ENCODE measurements around the gene RNASE7.
A peak's percentile ranks its signal among the peaks of the same experiment; 100 is the strongest.
"Not testable (repeated sequence)": the region's sequence is repeated elsewhere in the genome, so short reads cannot be mapped to it uniquely, and the experiment has no call there.

Gene RNASE7

DNA sequence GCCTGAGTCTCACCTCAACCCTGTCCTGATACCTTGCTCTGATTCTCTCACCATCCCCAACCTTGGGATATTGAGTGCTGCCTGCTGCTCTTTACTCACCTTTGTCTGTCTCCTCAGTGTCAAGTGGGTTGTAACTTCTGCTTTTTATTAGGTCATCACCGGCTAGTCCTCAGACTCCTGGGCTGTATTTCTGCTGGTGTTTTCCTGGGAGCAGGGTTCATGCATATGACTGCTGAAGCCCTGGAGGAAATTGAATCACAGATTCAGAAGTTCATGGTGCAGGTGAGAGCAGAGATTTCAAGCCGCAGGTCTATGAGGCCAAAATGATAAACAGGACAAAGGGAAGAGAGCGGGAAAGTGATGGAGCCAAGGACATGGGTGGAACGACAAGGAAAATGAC, 42.6 kb upstream of the RNASE7 start:
- DNase-seq (ENCODE audit: low spot score) = no peak
- in situ Hi-C loops (cut with MboI; ENCODE audit: low pct_unique_long_range_greater_than_20kb, low sequenced_read_pairs, unreplicated experiment) = no loop called here
- TF ChIP-seq CTCF (IDR thresholded peaks at IDR 0.05; ENCODE audit: extremely low read depth, insufficient read depth, missing control alignments) = no peak

DNA sequence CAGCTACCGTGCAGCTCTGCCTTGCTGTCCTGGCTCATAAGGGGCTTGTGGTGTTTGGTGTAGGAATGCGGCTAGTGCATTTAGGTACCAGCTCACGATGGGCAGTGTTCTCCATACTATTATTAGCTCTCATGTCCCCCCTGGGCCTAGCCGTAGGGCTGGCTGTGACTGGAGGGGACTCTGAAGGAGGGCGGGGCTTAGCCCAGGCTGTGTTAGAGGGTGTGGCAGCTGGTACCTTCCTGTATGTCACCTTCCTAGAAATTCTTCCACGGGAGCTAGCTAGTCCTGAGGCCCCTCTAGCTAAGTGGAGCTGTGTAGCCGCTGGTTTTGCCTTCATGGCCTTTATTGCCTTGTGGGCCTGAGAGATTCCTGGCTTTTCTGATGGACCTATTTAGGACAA, 40.9 kb upstream of the RNASE7 start:
- in situ Hi-C loops (cut with MboI; ENCODE audit: low pct_unique_long_range_greater_than_20kb, low sequenced_read_pairs, unreplicated experiment) = no loop called here
- no peak for DNase-seq (ENCODE audit: low spot score)
- no peak for TF ChIP-seq CTCF (IDR thresholded peaks at IDR 0.05; ENCODE audit: extremely low read depth, insufficient read depth, missing control alignments)

DNA sequence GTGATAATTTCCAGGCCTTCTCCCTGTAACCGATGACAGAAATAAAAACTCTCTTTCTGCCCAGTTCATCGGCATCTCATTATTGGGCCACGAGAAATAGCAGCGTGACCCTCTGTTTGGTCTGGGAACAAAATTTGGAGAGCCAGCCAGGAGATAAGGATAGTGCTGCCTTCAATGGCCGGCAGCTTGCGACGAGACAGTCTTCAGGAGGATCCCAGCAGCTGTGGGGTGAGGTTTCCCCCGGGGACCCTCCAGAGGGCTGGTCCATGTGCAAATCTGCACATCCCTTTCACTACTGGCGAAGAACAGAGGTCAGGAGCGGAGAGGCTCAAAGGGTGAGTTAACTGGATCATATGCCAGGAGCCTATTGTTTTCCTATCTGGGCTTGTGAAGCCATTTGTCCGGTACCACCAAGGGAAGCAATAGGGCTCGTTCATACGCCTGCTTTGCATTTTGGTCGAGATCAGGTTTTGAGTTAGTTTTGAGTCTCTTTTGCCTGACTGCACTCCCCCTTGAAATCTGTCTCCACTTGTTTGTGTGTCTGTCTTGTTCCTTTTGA, 38.3 kb upstream of the RNASE7 start:
- no peak for DNase-seq (ENCODE audit: low spot score)
- in situ Hi-C loops (cut with MboI; ENCODE audit: low pct_unique_long_range_greater_than_20kb, low sequenced_read_pairs, unreplicated experiment) = no loop called here
- TF ChIP-seq CTCF (IDR thresholded peaks at IDR 0.05; ENCODE audit: extremely low read depth, insufficient read depth, missing control alignments) = no peak

GRCh38 chr14:21009721-21010120, 32.4 kb upstream of the RNASE7 start:
- in situ Hi-C loops (cut with MboI; ENCODE audit: low pct_unique_long_range_greater_than_20kb, low sequenced_read_pairs, unreplicated experiment); DNase-seq (ENCODE audit: low spot score): not testable (repeated sequence)

GRCh38 chr14:21011136-21011535, 31.0 kb upstream of the RNASE7 start:
- no peak for TF ChIP-seq CTCF (IDR thresholded peaks at IDR 0.05; ENCODE audit: extremely low read depth, insufficient read depth, missing control alignments)
- DNase-seq (ENCODE audit: low spot score) = no peak
- in situ Hi-C loops (cut with MboI; ENCODE audit: low pct_unique_long_range_greater_than_20kb, low sequenced_read_pairs, unreplicated experiment) = no loop called here

DNA sequence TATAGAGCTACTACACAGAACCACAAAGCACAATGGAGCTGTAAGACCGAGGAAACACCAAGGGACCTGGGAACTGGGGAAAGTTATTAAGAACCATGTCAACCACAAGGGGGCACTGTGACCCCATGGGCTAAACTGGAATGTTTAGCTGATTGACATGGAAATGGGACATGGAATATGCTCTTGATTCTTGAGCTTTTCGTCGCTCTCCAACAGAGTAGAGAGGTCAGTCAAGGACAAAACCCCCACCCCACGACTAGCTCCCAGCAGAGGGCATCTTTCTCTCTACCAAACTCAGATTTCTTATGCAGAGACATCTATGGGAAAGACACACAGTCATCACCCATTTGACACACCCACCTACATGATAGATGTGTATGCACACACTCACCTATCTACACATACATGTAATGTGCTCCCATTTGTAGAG, 27.4 kb upstream of the RNASE7 start:
- peak; percentile 68 for DNase-seq (ENCODE audit: low spot score)
- TF ChIP-seq CTCF (IDR thresholded peaks at IDR 0.05; ENCODE audit: extremely low read depth, insufficient read depth, missing control alignments) = peak; percentile 77
- in situ Hi-C loops (cut with MboI; ENCODE audit: low pct_unique_long_range_greater_than_20kb, low sequenced_read_pairs, unreplicated experiment) = no loop called here

- DNase-seq (ENCODE audit: low spot score) = no peak
- in situ Hi-C loops (cut with MboI; ENCODE audit: low pct_unique_long_range_greater_than_20kb, low sequenced_read_pairs, unreplicated experiment) = no loop called here
- TF ChIP-seq CTCF (IDR thresholded peaks at IDR 0.05; ENCODE audit: extremely low read depth, insufficient read depth, missing control alignments) = no peak
Measured at GRCh38 chr14:21015312-21015711, 26.9 kb upstream of the RNASE7 start.
